ENCODE measurements around the gene RPS16.

RPS16 gene

GRCh38 chr19:39384839-39385568 lies 50.7 kb downstream of the RPS16 start:
- H3K9ac ChIP-seq, result peak overlapping the region in 6 of 11 experiments; percentile 11 to 49 (median 32); a peak in 6 of 22 replicates
- peaks cover 95 to 99% (median 97%) of the 10 kb centered on the region in 11 experiments for H3K36me3 ChIP-seq
- peak overlapping the region in 3 of 11 experiments; percentile 9 to 47 (median 12); a peak in 4 of 22 replicates for H3K27ac ChIP-seq
- TF ChIP-seq Cebpa-rat (IDR thresholded peaks at IDR 0.05), result no peak
- no peak overlapping the region; a peak in 2 of 22 replicates for H3K4me2 ChIP-seq
- H4K20me1 ChIP-seq, result peaks cover 0 to 62% (median 16%) of the 10 kb centered on the region in 11 experiments; a peak in 14 of 22 replicates
- peaks cover 7 to 40% (median 15%) of the 10 kb centered on the region in 10 experiments for H3K4me1 ChIP-seq
- no peaks in the 10 kb centered on the region for H3K27me3 ChIP-seq
- H3K9me3 ChIP-seq (replicated peaks in 1 of 11), result no peaks in the 10 kb centered on the region
- H3K4me3 ChIP-seq, result no peak overlapping the region
